NCI-H345 treated with DMSO at 0.1 percent for 48 hours (cell line): Measurements from ENCODE around the gene ADD1.
A peak's percentile ranks its signal among the peaks of the same experiment; 100 is the strongest.

Experiments used
- DNase-seq: peaks from one replicate; lab custom pipeline; 2025; ENCODE audit not compliant: unreplicated experiment; lab: John Stamatoyannopoulos, UW

Gene ADD1

DNA sequence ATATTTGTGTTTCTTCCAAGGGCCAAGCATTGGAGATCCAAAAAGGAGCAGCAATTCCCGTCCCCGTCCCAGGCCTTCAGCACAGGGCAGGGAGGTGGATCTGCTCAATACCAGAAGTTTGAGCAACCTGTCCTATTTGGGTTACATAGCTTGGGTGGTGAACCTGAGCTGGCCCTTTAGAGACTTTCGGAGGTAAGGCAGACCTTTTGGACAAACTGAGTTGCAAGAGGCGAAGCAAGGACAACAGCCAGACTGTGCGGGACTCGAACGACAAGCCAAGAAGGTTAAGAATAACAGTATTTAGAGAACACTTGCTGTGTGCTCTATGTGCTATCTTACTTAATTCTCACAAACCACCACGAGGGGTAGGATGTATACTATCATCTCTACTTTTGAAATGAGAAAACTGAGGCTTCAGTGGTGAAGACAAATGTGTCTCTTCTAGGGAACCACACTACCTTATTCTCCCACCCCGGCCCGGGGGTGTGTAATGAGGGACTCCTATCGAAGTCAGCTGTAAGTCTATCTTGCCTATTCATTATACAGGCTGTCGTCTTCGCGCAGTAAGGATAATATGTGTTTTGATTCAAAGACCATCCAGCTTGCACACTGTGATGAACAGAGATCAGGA is 118.3 kb downstream of the ADD1 start:
- DNase-seq, result no peak

DNA sequence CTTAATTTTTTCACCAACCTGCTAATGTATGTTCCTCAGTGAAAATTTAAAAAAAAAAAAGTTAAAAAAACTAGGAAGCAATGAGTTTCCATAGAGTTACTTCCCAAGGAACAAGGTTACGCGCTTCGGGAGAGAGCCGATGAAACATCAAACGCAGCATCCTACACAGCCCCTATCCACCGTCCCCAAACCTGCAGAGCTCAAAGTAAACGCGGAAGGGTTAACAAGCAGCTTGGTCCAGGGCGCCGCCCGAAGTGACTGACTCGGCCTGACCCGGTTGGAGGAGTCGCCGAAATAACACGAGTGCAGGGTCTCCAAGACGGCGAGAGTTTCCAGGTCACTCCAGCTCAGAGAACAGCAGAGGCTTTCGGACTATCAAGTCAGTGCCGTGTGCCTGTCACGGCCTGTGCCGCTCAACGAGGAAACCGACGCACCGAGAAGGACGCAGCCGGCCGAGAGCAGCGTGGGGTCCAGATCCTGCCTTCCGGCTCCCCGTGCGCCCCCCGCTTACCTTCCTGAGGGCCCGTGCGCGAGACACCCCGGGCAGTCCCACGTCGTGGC is 119.0 kb downstream of the ADD1 start:
- DNase-seq, result no peak

DNA sequence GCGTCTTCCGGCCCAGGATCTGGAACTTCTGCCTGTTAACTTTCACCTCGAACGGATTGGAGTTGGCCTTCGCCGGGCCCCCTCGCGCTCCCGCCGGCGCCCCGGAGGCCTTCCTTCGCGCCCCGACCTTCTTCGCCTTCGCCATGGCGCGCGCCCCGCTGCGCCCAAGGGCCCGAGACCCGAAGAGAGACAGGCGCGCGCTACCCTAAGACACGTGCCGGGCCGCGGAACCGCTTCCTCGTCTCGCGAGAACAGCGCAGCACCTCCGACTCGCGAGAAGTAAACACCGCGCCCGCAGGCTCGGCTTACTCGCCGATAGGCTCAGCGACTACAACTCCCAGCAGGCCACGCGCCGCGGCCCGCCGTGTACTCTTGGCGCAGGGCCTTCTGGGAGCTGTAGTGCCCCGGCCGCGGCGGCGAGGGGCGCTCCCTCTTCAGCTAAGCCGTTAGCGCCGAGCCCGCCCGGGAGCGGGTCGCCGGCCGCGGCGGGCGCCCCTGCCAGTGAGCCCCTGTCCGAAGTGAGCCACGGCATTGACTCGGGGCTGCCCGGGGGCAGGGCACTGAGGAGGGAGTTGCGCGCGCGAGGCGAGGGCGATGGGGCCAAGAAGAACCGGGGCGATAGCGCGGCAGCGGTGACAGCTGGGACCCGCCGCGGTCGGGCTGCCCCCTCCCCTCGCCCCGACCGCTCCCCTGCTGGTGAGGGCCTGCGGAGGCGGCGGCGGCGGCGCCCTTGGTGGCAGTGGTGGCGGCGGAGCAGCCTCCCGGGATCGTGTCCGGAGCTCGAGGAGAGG is 119.7 kb downstream of the ADD1 start, which contains the start of the genes GRK4 and NOP14:
Gene GRK4, plus strand, starts transcription at position 397 of the 791 bp plus-strand sequence. CDS start 500 bp downstream, outside the sequence.
Gene NOP14, minus strand, starts transcription at position 232 of the 791 bp plus-strand sequence. Its CDS starts 87 bp downstream, at position 145.
- DNase-seq, result peak; percentile 81

DNA sequence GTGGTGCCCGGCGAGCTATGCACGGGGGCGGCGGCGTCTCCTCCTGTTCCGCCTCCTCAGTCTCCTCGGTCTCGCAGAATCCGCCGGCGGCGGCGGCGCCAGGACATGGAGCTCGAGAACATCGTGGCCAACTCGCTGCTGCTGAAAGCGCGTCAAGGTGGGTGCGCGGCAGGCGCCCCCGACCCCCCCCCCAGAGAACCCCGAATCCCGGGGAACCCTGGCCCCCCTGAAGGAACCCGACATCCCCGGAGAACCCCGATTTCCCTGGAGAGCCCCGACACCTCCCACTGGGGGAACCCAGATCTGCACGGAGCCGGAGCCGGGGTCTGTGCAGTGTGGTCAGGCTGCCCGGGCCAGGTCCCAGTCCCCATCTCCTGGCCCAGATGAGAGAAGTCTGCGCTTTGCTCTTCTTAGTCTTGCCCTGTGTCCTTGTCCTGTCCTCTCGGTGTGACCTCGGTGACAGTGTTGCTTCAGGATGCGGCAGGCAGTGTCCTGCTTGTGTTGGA is 120.4 kb downstream of the ADD1 start:
- no peak for DNase-seq

DNA sequence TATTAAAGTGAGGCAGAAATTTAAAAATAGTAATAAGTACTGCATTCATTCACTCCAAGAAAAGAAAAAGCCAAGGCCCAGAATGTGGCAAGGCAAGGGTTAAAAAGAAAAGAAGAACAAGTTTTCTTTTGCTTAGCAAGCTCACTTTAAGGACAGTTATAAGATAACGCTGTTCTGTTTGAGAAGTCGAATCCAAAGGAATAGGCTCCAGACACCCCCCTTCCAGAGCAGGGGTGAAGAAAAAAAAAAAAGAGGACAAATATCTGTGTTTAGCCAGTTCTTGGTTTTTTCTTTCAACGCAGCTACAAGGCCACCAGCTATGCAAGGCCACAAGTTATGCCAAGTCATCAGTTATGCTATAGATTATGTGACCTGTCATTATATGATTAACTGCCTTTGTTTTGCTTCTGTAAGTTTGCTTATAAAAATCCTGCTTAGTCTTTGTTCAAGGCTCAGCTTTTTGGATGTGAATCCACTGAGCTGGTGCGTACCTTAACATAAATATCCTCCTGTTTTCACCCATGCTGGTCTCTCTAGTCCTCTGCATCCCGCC is 121.1 kb downstream of the ADD1 start:
- DNase-seq, result no peak

DNA sequence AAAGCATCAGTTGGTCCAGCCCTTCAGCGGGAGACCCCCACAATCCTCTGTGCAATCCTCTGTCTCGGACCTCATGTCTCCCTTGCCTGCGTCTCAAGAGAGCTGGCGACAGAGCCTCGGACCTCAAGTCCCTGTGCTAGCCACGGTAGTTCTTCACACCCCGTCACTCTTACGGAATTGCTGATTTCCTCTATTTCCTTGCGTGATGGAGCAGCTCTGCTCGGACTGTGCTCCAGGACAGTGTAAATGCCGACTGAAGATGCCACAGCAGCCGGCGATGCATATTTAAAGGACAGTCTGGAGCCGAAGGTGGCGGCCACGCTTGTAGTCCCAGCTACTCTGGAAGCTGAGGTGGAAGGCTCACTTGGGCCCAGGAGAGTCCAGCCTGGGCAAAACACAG is 121.6 kb downstream of the ADD1 start:
- DNase-seq, result no peak

DNA sequence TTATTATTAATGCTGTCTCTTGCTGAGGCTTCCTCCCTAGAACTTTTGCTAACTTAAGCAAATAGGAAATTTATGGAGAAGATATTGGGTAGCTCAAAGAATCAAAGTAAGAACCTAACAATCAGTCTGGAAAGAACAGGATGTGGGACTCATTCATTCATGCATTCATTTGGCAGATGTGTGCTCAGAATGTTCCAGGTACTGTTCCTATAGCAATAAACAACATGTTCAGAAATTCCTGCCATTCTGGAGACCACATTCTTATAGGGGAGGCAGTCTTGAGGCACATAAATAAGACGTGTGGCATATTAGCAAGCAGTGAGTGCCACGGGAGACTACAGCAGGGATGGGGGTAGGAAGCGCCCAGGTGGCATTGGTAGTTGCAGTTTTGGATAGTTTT is 124.7 kb downstream of the ADD1 start:
- DNase-seq, result no peak

DNA sequence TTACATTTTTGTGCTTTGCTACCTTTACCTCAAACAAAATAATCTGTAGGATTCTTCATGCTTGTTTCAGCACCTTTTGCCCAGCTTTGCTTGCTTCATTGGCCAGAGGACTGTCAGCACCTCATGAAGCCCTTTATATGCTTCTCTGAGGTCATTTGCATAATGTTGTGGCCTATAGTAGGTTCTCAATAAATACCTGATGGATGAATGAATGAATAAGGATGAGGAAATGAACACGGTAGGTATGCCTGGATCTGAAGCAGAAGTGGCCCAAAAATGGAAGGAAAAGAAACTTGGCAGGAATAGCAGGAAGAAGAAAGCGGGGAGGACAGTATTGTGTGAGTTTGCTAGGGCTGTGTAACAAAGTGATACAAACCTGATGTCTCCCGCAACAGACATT is 127.6 kb downstream of the ADD1 start:
- no peak for DNase-seq

DNA sequence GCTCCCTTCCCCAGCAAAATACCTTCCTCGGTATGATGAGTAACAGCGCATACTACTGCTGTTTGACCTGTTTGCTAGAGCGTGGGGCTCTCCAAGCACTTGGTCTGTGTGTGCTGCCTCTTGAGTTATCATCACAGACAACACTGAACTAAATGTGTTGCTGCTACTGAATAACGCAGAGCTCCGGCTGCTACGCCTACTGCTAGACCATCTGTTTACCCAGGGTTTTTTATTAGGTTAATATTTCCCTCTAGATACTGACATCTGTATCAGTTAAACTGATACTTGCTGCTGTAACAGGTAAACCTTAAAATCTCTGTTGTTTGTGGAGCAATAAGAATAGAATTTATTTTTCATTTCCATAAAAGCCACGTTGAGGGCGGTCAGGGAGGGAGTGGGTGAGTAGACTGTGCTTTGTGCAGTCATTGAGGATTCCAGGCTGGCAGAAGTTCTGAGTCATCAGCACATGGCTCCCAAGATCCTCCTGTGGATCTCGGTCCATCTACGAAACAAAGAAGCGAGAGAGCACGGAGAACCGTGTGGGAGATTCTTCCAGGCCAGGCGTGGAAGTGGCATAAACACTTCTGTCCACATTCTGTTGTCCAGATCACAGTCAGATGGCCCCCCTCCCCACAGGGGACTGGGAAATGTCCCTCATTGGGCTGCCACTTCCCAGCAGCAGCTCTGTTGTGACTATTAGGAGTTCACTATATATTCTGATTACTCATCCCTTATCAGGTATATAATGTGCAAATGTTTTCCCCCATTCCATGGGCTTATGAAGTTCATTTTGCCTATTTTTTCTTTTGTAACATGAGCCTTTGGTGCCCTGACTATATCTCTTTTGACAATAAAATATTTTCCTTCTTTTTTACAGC is 133.8 kb downstream of the ADD1 start:
- no peak for DNase-seq
